Immature natural killer cell (primary cell): ENCODE measurements around the gene FBXL14. TPM values are rescaled to one million over a fixed set of nuclear protein-coding genes. Genes with fewer than 3 reads are reported as not detected.

ENCODE experiments used
- DNase-seq, 3 donors: peaks; one replicate each; pipeline ENCODE4 v3.0.0; 2022; ENCODE audit warnings: mixed read lengths in 1 of 3
- H3K27ac Mint-ChIP-seq, 6 donors: one replicate each; pipeline ENCODE4 v1.8.0; 2020; ENCODE audit warnings: mixed read lengths in 6 of 6, mild to moderate bottlenecking in 5 of 6, inconsistent platforms in 4 of 6, moderate library complexity in 3 of 6
- H3K27me3 Mint-ChIP-seq, 3 donors: one replicate each; pipeline ENCODE4 v1.8.0; 2020 to 2021; ENCODE audit warnings: low read depth in 3 of 3, mild to moderate bottlenecking in 3 of 3, mixed read lengths in 3 of 3, moderate library complexity in 3 of 3, inconsistent platforms in 1 of 3
- H3K36me3 Mint-ChIP-seq, 3 donors: one replicate each; pipeline ENCODE4 v1.8.0; 2020; ENCODE audit warnings: mixed read lengths in 3 of 3, inconsistent platforms in 2 of 3, mild to moderate bottlenecking in 2 of 3
- H3K4me1 Mint-ChIP-seq, 2 donors: one replicate each; pipeline ENCODE4 v1.8.0; 2020; ENCODE audit warnings: inconsistent platforms in 2 of 2, mild to moderate bottlenecking in 2 of 2, mixed read lengths in 2 of 2, moderate library complexity in 1 of 2
- H3K4me3 Mint-ChIP-seq, 5 donors: one replicate each; pipeline ENCODE4 v1.8.0; 2020; ENCODE audit warnings: mild to moderate bottlenecking in 5 of 5, mixed read lengths in 5 of 5, inconsistent platforms in 3 of 5, moderate library complexity in 3 of 5
- H3K9me3 Mint-ChIP-seq, 6 donors: one replicate each; pipeline ENCODE4 v1.8.0; 2020; ENCODE audit warnings: mild to moderate bottlenecking in 6 of 6, mixed read lengths in 6 of 6, inconsistent platforms in 4 of 6, moderate library complexity in 3 of 6
- polyA plus RNA-seq, 3 donors: library from polyadenylated mRNA; unstranded; fragments of 300-500 nt; fragmentation: Illumina TruSeq; gene quantifications; one replicate each; pipeline ENCODE4 v1.2.3, GENCODE V29; 2021

The FBXL14 gene
- polyA plus RNA-seq, 3 donors from 2014 or later = 9.4 to 15.1 (median 11.1) TPM

DNA sequence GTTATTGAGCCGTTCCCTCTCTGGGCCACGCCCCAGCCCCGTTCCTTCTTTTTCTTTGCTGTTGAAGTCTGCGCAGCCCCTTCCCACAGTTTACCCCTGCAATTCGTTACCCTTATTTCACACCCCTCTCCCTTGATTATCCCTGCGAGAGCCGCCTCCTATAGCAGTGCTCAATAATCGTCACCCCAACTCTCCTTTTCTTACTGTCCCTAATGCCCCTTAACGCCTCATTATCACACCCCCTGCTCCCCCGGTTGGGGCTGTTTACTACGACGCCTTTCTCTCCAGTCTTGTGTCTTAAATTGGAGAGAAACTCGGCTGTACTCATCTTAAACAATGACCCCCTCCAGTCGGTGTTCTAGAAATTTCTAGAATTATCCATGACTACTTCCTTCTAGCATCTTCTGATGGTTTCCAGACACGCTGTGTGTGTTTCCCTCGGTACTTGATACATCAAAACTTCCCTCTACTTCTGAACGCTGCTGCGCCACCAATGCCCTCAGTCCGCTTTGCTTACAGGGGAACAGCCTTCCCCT, 713 bp upstream of the FBXL14 start:
- peaks cover 6 to 17% (median 15%) of the 10 kb centered on the region in 3 donors for H3K27me3 Mint-ChIP-seq
- peak overlapping the region; percentile 90 to 94 (median 91) for H3K4me3 Mint-ChIP-seq
- peaks cover 0 to 5% (median 0%) of the 10 kb centered on the region in 3 donors for H3K36me3 Mint-ChIP-seq
- no peaks in the 10 kb centered on the region for H3K9me3 Mint-ChIP-seq
- peak overlapping the region; percentile 93 to 97 (median 96) for H3K27ac Mint-ChIP-seq
- no peak for DNase-seq
- peaks cover 47 to 51% of the 10 kb centered on the region in 2 donors for H3K4me1 Mint-ChIP-seq

DNA sequence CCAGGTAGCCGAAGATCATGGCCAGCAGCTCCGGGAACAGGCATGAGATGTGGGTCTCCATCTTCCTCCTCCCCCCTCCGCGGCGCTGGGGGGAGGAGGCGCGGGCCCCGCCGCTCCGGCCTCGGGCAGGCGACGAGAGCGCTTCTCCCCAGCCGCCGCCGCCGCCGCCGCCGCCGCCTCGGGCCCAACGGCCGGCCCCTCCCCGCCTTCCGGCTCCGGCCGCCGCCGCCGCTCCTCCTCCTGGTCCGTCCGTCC, 448 bp downstream of the FBXL14 start:
- no peaks in the 10 kb centered on the region for H3K9me3 Mint-ChIP-seq
- peaks cover 0 to 5% (median 0%) of the 10 kb centered on the region in 3 donors for H3K36me3 Mint-ChIP-seq
- peak overlapping the region in 2 of 6 donors; percentile 85 to 88 for H3K27ac Mint-ChIP-seq
- peak overlapping the region; percentile 82 to 91 (median 88) for H3K4me3 Mint-ChIP-seq
- H3K27me3 Mint-ChIP-seq = peaks cover 6 to 15% (median 15%) of the 10 kb centered on the region in 3 donors
- no peak for DNase-seq
- peaks cover 53 to 60% of the 10 kb centered on the region in 2 donors for H3K4me1 Mint-ChIP-seq

DNA sequence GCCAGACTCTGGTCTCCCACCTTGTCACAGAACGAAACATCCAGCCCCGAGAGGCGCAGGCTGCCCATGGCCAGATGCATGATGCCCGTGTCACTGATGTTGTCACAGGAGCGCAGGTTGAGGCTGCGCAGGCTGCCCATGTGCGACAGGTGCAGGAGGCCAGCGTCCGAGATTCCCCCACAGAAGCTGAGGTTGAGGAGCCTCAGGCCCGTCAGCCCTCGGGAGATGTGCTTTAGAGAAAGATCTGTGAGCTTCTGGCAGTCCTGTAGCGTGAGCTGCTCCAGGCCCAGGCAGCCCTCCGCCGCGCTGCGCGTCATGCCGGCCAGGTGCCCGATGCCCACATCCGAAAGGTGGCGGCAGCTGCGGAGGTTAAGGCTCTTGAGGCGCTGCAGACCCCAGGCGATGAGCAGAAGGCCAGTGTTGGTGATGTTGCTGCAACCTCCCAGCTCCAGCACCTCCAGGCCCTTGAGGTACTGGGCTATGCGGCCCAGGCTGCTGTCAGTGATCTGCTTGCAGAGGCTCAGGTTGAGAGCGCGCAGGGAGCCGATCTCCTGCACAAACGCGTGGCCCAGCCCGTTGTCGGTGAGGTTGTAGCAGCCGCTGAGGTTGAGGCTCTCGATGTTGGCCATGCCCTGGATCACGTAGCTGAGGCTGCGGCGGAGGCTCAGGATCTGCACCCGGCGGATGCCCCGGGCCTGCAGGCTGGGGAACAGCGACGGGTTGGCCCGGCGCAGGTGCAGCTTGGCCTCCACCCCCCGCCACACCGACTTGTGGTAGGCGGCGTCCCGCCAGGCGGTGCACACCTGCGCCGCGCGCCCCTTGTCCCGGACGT, 991 bp downstream of the FBXL14 start:
- no peaks in the 10 kb centered on the region for H3K9me3 Mint-ChIP-seq
- peak in 2 of 3 donors; percentile 47 to 49 for DNase-seq
- peaks cover 0 to 5% (median 5%) of the 10 kb centered on the region in 3 donors for H3K36me3 Mint-ChIP-seq
- H3K27me3 Mint-ChIP-seq = peaks cover 6 to 15% (median 15%) of the 10 kb centered on the region in 3 donors
- H3K4me3 Mint-ChIP-seq = peak overlapping the region; percentile 82 to 91 (median 88)
- peak overlapping the region; percentile 74 to 88 (median 86) for H3K27ac Mint-ChIP-seq
- peaks cover 58 to 65% of the 10 kb centered on the region in 2 donors for H3K4me1 Mint-ChIP-seq

DNA sequence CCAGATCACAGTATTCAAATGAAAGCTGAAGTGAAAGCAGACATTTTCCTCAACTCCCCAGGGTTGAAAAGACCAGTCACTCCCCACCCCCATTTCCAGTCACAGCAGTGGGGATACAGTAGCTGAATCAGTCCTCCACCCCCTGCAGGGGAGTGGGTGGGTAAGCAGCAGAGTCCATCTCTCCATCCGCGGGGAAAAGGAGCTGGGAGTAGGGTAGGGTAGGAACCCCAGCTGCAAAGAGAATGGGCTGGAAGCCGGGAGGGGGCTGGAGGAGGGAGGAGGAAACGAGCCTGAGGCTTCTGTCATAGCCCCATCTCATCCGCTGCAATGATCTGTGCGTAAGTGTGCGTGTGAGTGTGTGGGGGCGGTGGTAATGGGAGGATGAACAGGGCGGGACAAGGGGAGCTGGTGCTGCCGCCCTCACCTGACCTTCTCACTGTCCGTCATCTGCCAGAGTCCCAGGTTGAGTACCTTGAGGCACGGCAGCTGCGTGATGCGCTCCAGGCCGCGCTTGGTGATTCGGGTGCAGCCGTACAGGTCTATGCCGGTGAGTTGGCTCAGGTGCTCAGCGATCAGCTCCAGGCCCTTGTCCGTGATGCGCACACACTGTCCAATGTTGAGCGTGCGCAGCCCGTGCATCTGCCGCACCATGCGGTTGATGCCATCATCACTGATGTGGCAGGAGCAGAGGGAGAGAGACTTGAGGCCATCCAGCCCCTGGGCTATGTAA, 1.8 kb downstream of the FBXL14 start:
- peak overlapping the region; percentile 74 to 88 (median 86) for H3K27ac Mint-ChIP-seq

DNA sequence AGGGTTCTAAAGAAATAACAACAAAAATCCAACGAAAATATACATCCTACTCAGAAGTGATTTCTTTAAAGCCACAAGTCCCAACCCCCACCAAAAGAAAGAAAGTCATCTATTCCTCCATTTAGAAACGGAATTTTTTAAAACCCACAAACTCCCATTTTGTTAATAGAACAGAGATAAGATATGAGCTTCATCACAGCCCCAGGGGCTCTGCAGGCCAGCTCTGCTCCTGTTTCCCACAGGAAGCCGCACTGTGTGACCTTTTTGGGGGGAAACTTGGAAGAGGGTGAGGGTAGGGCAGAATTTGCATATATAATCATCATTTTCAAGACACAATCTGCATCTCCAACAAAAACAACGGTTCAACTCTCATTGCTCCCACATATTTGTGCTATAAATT, 2.8 kb downstream of the FBXL14 start:
- H3K27ac Mint-ChIP-seq = peak overlapping the region; percentile 20 to 80 (median 52)
- no peaks in the 10 kb centered on the region for H3K9me3 Mint-ChIP-seq
- H3K4me1 Mint-ChIP-seq = peaks cover 60 to 74% of the 10 kb centered on the region in 2 donors
- peaks cover 6 to 15% (median 15%) of the 10 kb centered on the region in 3 donors for H3K27me3 Mint-ChIP-seq
- no peak for DNase-seq
- peaks cover 0 to 6% (median 5%) of the 10 kb centered on the region in 3 donors for H3K36me3 Mint-ChIP-seq
- peak overlapping the region; percentile 82 to 91 (median 88) for H3K4me3 Mint-ChIP-seq

More for the DNA sequence above, 1.8 kb downstream of the FBXL14 start:
- peaks cover 0 to 6% (median 5%) of the 10 kb centered on the region in 3 donors for H3K36me3 Mint-ChIP-seq
- no peaks in the 10 kb centered on the region for H3K9me3 Mint-ChIP-seq
- DNase-seq = peak in 2 of 3 donors; percentile 23 to 46
- peak overlapping the region; percentile 82 to 91 (median 88) for H3K4me3 Mint-ChIP-seq
- peaks cover 6 to 15% (median 15%) of the 10 kb centered on the region in 3 donors for H3K27me3 Mint-ChIP-seq
- peaks cover 60 to 73% of the 10 kb centered on the region in 2 donors for H3K4me1 Mint-ChIP-seq

DNA sequence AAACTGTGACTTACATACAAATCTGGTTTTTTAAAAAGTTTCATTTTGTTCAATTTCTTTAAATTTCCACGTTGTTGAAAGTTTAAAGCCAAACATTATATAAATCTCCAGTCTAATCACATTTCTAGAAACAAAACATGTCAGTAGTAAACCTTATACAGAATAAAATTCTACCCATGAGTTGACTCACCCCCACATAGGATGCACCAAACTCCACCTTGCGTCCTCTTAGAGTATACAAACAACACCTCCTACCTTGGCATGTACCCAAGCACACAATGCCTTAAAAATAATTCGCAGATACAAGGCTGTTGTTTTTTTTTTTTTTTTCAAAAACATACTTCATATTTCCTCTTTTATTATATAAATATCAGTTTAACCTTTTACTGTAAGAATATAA, 3.3 kb downstream of the FBXL14 start:
- peak in 2 of 3 donors; percentile 18 to 32 for DNase-seq
- peaks cover 60 to 71% of the 10 kb centered on the region in 2 donors for H3K4me1 Mint-ChIP-seq

DNA sequence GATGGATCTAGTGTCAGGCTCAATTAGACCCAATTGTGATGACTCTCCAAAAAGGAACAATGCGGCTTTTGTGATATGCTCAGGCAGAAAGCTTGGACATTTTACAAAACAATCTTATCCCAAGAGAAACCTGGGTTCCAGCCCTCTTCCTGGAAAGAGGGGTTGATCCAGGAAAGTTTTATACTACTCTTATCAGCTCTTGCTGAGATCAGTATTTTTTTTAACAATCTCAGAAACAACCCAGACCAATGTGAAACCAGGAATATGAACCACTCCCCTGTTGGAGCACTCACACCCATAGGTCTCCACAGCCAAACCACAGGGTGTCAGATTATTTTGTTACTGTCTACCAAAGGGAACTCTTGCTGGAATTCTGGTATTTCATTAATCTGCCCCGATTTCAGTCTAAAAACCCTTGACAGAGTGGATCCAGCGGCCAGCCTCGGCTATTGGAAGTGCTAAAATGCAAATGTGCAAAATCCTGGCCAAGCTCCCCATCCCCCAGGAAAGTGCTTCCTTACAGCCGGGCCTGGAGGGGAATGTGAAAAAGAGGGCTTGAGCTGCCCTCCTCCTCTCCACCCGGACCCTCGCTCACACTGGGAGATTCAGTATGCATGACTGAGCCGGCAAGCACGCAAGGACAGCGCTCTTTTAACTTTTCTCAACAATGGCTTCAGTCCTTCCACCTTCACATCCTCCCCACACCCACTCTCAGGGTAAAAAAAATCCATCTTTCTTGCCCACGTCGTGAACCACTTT, 4.0 kb downstream of the FBXL14 start:
- H3K27me3 Mint-ChIP-seq = peaks cover 6 to 15% (median 13%) of the 10 kb centered on the region in 3 donors
- peaks cover 55 to 64% of the 10 kb centered on the region in 2 donors for H3K4me1 Mint-ChIP-seq
- peaks cover 0 to 6% (median 5%) of the 10 kb centered on the region in 3 donors for H3K36me3 Mint-ChIP-seq
- no peak for DNase-seq
- peak overlapping the region; percentile 23 to 91 (median 70) for H3K4me3 Mint-ChIP-seq
- peak overlapping the region in 4 of 6 donors; percentile 6 to 82 (median 52) for H3K27ac Mint-ChIP-seq
- no peaks in the 10 kb centered on the region for H3K9me3 Mint-ChIP-seq

More for the DNA sequence above, 3.3 kb downstream of the FBXL14 start:
- Mint-ChIP-seq H3K4me3 (peak overlapping the region; percentile 23 to 91 (median 70)), H3K9me3 (no peaks in the 10 kb centered on the region), H3K36me3 (peaks cover 0 to 6% (median 5%) of the 10 kb centered on the region in 3 donors), H3K27ac (peak overlapping the region in 4 of 6 donors; percentile 40 to 82 (median 64)), H3K27me3 (peaks cover 6 to 15% (median 15%) of the 10 kb centered on the region in 3 donors)

DNA sequence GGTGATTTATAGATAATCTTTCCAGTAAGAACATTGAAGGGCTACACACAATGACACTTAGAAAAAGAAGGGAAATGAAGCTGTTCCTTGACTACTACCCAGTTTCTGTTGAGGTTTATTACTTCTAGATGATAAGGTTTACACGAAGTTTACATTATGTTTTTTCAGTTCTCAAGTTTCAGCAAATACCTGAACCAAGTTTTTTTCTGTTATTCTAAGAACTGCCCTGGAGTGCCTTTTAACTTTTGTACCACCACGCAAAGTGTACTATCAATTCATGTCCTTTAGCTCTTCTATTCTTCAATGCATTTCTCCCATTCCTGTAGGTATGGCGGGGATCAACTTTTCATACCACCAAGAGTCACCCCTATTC, 5.8 kb downstream of the FBXL14 start:
- Mint-ChIP-seq H3K27ac (peak overlapping the region; percentile 0 to 82 (median 45)), H3K36me3 (peaks cover 0 to 6% (median 6%) of the 10 kb centered on the region in 3 donors), H3K9me3 (no peaks in the 10 kb centered on the region), H3K4me1 (peaks cover 49 to 59% of the 10 kb centered on the region in 2 donors), H3K4me3 (no peak overlapping the region), H3K27me3 (peaks cover 4 to 9% (median 5%) of the 10 kb centered on the region in 3 donors)
- no peak for DNase-seq

DNA sequence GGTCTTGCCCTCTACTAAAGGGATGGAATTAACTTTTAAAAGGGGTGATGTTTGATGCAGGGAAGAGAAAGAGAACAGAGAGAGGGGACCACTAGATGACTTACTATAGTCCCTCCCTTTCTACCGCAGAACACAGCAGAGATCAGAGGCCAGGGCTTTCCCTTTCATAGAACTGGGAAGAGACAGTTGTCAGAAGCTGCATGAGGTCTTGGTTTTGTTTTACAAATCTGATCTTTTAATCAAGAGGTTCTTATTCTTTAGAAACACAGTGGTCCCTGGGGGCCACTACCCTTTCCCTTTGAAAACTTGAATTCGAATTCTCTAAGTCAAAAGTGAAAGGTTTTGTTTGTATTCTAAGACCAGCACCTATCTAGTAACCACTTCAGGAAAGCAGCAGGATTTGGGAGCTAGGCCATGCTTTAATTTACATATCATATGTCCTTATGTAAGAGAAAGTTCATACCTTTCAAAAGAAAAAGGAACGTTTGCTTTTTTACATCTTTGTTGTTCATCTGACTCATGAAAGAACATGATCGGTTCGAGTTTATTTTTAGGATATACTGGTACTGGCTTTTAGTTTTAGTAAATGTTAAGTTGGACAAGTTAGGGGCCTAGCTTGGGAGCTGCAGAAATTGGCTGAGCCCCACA, 6.3 kb downstream of the FBXL14 start:
- Mint-ChIP-seq H3K27me3 (peaks cover under 1 to 6% (median 2%) of the 10 kb centered on the region in 3 donors), H3K9me3 (no peaks in the 10 kb centered on the region), H3K4me3 (no peak overlapping the region), H3K27ac (peak overlapping the region in 5 of 6 donors; percentile 2 to 82 (median 65)), H3K36me3 (peaks cover 0 to 10% (median 6%) of the 10 kb centered on the region in 3 donors), H3K4me1 (peaks cover 49 to 61% of the 10 kb centered on the region in 2 donors)
- no peak for DNase-seq

DNA sequence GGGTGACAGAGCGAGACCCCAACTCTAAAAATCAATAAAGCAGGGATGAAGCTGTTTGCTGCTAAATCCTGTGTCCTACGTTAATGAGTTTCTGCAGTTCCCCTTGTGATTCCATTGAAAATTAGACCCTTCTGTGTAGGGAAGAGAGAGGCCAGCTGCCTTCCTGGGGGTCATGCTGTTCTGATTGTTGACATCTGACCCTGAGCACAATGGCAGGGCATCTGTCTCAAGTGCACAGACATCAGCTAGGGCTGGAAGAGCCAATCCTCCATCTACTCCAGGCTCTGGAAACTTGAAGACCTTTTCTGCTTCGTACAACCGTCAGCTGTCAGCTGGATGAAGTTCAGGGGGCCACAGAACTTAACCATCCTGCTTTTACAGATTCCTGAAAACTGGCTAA, 10.1 kb downstream of the FBXL14 start:
- Mint-ChIP-seq H3K4me3 (no peak overlapping the region), H3K27me3 (no peaks in the 10 kb centered on the region), H3K4me1 (peaks cover 14 to 24% of the 10 kb centered on the region in 2 donors), H3K27ac (no peak overlapping the region), H3K9me3 (no peaks in the 10 kb centered on the region), H3K36me3 (peaks cover 0 to 6% (median 5%) of the 10 kb centered on the region in 3 donors)
- no peak for DNase-seq

DNA sequence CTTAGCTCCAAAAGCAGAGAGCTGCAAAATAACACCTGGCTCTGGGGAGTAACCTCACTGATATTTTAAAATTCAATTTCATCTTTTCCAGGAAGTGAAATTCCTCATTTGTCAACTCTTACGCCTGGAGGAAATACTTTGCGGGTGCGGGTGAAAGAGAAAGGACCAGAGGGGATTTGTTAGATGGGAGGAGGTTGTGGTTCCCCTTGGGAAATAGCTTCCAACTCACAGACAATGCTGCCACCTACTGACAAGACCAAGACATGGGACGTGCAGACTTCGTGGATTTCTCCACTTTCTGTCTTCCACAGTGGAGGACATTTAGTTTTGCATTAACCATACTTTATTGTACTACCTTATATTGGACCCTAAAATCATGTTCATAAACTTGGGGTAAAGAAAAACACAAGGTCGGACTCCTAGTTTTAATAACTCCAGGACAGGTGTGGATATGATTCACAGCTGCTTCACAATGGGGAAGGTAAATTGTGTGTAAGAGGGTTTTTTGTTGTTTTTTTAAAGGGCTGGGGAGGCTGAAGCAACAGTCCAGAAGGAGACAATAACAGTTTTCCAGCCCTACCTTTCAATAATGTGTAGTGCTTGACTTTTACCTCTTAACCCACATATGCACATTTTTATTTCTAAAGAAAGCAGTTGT, 10.8 kb downstream of the FBXL14 start:
- peak overlapping the region in 1 of 5 donors; percentile 24 for H3K4me3 Mint-ChIP-seq
- H3K4me1 Mint-ChIP-seq = peaks cover 10 to 19% of the 10 kb centered on the region in 2 donors
- no peaks in the 10 kb centered on the region for H3K9me3 Mint-ChIP-seq
- peaks cover 0 to 5% (median 3%) of the 10 kb centered on the region in 3 donors for H3K36me3 Mint-ChIP-seq
- DNase-seq = peak; percentile 63 to 71 (median 63)
- peak overlapping the region in 1 of 6 donors; percentile 49 for H3K27ac Mint-ChIP-seq
- peaks cover 0 to 2% (median 0%) of the 10 kb centered on the region in 3 donors for H3K27me3 Mint-ChIP-seq

DNA sequence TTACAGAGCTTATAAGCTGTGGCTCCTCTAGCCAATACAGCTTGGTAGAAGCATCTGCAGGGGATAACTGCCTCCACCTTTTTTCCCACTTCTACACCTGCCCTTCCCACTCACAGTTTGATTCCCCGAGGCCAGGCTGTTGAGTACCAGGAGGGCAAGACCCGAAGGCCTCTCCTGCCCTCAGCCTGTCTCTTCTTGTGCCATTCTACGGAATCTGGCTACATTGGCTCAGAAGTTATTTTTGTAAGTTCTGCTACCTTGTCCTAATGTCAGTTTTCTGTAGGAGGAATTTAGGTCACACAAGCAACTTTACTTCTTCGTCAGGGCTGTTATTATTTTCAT, 11.7 kb downstream of the FBXL14 start:
- Mint-ChIP-seq H3K4me3 (no peak overlapping the region), H3K36me3 (peaks cover 0 to 5% (median 0%) of the 10 kb centered on the region in 3 donors), H3K27me3 (peaks cover 0 to 3% (median 0%) of the 10 kb centered on the region in 3 donors), H3K27ac (no peak overlapping the region), H3K4me1 (peaks cover 6 to 11% of the 10 kb centered on the region in 2 donors), H3K9me3 (no peaks in the 10 kb centered on the region)
- DNase-seq = no peak
